ENCODE measurements around the gene CHST9.
"Not testable (repeated sequence)": the region's sequence is repeated elsewhere in the genome, so short reads cannot be mapped to it uniquely, and the experiment has no call there.

The CHST9 gene

DNA sequence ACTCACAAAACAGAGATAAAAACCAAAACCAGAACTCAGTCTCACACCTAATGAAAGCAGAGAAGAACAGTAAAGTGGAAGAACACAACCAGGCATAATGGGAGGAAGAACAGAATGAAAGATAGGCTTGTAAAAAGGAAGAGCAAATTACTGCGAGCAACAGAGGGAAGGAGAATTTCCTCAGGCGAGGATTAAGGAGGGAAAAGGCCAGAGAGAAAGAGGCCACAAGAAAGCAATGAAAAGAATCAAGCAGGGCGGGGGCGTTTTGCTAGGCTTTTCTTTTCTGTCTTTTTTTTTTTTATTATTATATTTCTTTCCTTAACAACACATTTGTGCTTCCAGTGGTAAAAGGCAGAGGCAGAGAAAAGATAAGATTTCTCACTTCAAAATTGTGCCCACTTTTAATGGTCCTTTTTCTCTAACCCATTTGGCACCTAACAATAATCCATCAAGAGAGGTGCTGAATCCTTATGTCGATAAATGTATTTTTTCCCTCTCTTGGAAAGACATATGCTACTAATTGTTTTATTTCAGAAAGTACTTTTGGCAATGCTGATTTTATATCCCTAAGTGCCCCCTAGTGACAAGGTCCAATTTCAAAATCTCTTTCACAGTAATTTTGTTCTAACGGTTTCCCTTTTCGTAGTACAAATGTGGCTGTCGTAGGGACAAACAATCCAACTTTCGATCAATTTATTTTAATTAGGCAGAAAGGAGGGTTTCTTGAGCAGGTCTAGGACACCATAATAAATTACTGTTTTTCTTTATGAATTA, 180.9 kb downstream of the CHST9 start:
- peak; percentile 14 for DNase-seq (ENCODE audit: low spot score)

DNA sequence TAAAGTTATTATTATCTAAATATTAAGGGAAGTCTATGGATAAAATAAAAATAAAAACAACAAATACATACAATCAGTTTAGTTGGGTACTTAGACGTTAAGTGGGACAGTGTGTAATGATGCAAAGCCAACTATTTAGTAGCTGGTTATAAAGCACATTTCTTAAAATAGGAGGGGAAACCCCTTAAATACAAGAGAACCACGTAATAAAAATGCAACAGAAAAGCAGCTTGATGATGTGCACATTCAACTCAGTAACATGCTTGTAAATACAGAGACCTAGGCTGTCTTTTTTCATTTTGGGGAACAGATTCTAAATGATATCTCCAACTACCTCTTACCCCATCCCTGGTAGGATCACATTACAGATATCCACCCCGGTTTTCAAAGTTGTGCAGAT, 185.3 kb downstream of the CHST9 start:
- no peak for DNase-seq (ENCODE audit: low spot score)

- DNase-seq (ENCODE audit: low spot score): no peak
These were observed 191.5 kb downstream of the CHST9 start for GRCh38 chr18:26993568-26993967.

GRCh38 chr18:26992926-26993325, 192.2 kb downstream of the CHST9 start:
- no peak for DNase-seq (ENCODE audit: low spot score)

DNA sequence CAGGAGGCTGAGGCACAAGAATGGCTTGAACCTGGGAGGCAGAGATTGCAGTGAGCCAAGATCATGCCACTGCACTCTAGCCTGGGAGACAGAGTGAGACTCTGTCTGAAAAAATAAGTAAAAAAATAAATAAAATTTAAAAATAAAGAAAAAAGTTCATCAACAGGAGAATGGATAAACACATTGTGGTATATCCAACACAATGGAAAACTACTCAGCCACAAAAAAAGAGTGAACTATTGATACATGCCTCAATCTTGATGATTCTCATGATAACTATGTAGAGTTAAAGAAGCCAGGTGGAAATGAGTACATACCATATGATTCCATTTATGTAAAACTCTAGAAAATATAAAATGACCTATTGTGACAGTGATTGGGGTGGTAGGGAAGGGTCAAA, 195.3 kb downstream of the CHST9 start:
- no peak for DNase-seq (ENCODE audit: low spot score)

DNA sequence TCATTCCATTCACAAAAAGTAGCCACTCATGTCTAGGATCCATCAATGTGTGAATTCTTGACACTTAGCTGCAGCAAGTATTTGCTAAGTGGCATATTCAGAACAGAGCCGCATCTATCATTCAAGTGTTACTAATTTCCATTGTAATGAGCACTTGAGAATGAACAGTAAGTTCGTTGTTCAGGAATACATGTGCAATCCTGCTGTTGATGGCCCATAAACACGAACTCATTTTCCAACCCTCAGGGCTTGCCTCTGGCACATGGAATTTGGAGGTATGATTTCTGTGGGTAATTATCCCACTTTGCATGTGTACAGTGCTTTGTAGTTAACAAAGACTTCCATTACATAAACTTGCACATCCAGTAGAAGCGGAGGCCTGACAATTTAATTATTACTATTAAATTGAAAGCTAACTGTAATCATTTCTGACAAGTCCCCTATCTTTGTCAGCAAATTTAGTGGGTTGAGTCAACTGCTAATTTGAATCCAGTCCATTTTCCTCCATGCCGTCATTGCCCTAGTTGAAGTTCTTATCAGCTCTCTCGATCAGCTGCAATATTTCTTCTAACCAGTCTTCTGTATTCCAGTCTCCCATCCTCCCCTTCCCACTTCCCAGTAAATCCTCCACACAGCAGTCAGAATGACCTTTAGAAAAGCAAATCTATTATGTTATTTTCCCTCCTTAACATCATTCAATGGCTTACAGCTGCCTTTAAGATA, 203.6 kb downstream of the CHST9 start:
- DNase-seq (ENCODE audit: low spot score): no peak

DNA sequence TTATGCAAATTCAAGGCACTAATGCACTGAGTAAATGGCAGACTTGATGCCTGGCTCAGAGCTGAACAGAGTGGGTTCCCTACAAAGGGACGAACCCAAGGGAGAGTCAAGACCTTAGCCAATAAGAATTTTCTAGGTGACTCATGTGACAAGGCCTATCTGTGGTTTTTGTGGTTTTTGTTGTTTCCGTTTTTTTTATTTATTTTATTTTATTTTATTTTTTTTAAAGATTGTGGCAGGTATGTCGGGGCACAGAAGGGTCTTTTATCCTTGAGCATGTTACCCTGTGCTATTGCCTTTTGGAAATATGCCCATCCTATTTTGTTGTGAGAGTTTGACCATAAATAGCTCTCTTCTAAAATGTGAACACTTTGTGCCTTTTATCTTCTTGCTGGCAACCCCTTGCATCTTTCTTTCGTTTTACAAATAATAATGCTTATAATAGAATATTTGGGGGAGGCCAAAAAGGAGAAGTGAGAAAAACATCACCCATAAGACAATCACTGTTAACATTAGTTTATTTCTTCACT, 206.2 kb downstream of the CHST9 start:
- no peak for DNase-seq (ENCODE audit: low spot score)

DNA sequence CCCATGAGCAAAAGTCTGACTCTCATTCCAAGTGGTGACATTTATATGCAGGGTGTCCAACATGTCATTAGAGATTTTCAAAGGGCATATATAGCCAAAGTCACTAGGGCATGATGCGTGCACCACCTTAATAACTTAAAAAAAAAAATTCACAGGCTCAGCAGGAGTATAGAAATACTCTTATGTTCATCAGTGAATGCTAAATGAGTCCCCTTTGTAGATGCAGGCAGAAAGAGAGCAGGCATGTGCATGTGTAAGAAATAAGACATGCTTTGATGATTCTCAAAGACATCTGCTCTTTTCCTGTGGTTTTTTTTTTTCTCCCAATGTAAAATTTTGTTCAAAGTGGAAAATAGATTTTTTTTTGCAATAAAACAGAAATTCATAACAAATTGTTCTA, 207.3 kb downstream of the CHST9 start:
- DNase-seq (ENCODE audit: low spot score): no peak

- DNase-seq (ENCODE audit: low spot score): no peak
These were observed 208.9 kb downstream of the CHST9 start for GRCh38 chr18:26976206-26976605.

- not testable (repeated sequence) for DNase-seq (ENCODE audit: low spot score)
These were observed 212.6 kb downstream of the CHST9 start for GRCh38 chr18:26972549-26972948.

GRCh38 chr18:26971409-26971808, 213.7 kb downstream of the CHST9 start:
- DNase-seq (ENCODE audit: low spot score): no peak

DNA sequence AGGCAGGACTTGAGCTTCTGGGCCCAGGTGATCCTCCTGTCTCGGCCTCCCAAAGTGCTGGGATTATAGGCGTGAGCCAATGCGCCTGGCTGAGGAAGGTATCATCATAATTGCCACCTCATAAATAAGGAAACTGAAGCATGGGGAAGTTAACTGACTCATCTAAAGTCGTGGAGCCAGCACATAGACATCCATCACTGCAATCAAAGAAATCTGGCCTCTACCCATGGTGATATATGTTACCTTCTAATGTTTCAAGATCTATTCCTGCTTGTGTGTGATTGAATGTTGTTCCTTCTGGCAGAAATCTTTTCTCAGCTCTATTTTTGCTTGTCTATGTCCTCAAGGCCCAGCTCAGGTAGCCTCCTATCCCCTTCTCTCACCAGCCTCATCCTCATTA, 214.5 kb downstream of the CHST9 start:
- no peak for DNase-seq (ENCODE audit: low spot score)

DNA sequence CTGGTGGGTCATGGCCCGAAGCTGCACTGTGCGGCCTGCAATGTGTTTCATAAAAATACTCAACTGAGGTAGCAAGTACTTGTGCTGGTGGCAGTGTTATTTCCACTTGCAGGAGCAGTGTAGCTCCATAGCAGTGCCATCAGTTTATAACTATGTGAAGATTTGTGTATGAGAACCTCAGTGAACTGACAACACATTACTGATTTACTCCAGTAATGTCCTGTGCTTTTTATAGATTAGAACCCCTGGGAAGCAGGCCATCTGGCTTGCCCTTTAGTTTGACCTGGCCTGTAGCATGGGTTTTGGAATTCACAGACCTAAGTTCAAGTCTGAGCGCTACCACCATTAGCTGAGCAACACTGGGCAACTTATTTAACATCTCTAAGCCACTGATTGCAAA, 219.9 kb downstream of the CHST9 start:
- DNase-seq (ENCODE audit: low spot score): no peak

DNA sequence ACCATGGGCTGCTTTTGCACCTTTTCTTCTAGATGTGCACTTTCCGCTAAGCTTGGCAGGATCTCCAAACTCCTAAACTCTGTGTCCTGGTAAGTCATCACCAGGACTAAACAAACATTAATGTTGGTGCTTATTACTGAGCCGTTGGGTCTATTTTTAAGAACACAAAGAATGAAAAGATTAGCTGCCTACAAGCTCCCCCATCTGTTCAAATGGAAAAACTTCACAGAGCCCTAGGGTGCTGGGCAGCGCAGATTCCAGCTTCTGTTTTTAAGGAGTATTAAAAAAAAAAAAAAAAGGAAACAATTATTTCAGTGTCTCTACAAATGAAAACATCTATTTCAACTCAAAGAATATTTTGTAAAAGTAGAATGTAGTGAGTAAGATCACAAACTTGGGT, 221.8 kb downstream of the CHST9 start:
- no peak for DNase-seq (ENCODE audit: low spot score)

DNA sequence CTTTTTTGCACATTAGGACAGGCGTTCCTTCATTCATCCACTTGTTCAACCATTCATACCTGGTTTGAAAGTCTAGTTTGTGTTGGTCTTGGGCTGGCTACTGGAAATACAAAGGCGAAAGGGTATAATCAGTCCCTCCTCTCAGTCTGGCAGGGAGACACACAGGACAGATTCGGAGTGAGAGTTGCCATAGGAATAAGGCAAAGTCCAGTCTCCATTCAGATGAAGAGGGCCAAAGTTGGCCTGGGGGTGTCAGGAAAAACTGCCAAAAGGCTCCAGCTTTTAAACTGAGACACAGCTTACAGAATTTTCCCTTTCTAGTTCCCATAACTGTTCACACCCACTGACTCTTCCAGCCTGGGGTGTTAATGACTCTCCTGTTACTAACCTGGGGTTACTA, 223.3 kb downstream of the CHST9 start:
- no peak for DNase-seq (ENCODE audit: low spot score)

GRCh38 chr18:26960911-26961310, 224.2 kb downstream of the CHST9 start:
- DNase-seq (ENCODE audit: low spot score): peak; percentile 59

GRCh38 chr18:26956863-26957262, 228.2 kb downstream of the CHST9 start:
- peak; percentile 42 for DNase-seq (ENCODE audit: low spot score)

GRCh38 chr18:26948703-26949102, 236.4 kb downstream of the CHST9 start:
- no peak for DNase-seq (ENCODE audit: low spot score)

DNA sequence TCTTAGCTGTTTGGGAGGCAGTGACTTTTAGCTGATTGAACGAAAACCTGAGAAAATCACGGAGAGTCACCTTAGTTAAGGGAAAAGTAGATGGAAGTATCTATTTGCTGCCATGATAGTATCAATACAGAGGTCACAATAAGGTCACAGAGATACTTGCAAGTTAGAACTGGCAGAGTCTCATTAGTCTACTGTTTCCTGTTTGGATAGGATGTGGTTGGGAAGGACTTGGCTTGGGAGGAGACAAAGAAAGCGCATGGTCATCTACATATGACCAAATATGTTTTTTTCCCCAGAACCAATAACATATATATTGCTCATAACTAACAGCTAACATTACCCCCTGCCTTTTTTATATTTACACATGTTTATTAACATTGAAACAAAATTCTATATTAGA, 241.2 kb downstream of the CHST9 start:
- no peak for DNase-seq (ENCODE audit: low spot score)

GRCh38 chr18:26941584-26941983, 243.5 kb downstream of the CHST9 start:
- no peak for DNase-seq (ENCODE audit: low spot score)

- DNase-seq (ENCODE audit: low spot score): no peak
These were observed 244.2 kb downstream of the CHST9 start for GRCh38 chr18:26940744-26941398.

DNA sequence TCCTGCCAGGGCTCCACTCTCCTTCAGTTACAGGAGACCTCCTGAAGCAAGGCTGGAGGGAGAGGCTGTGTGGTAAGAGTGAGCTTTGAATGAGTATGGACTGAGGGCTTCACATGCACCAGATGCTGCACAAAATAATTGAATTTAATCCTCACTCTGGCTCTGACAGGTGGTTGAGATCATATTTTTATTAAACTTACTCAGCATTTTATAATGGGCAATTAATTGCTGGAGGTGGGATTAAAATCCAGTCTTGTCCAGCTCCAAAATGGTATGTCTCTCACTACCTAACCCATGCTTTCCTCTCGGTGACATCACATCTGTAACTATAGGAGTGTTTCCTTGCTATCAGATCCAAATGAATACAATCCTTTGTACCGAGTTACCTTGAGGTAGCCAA, 253.4 kb downstream of the CHST9 start:
- no peak for DNase-seq (ENCODE audit: low spot score)

DNA sequence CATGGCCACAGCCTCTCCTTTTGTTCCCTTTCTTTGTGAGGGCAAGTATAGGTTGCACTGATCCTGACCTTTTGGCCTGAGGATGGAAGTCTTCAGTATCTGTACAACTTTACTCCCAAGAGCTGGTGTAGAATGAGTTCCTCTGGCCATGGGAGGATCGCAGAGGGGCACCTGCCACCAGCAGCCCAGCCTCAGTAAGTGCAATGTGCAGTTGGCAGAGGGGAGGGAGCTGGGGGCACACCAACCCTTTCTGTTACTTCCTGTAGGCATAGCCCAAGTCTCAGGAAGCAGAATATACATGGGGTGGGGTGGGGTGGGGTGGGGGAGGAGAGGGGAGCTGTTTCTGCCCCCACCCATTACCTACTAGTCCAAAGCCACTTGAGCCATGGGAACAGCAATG, 254.5 kb downstream of the CHST9 start:
- DNase-seq (ENCODE audit: low spot score): no peak
